Osteocyte (in vitro differentiated cells): Measurements from ENCODE around the gene PTPN2. TPM values are rescaled to one million over a fixed set of nuclear protein-coding genes. Genes with fewer than 3 reads are reported as not detected.
A peak's percentile ranks its signal among the peaks of the same experiment; 100 is the strongest.
"Not testable (repeated sequence)": the region's sequence is repeated elsewhere in the genome, so short reads cannot be mapped to it uniquely, and the experiment has no call there.

Experiments
- DNase-seq: peaks from one replicate; pipeline ENCODE4 v3.0.0; 2021; ENCODE audit warnings: mixed read lengths; ENCODE audit not compliant: unreplicated experiment; ENCODE audit errors: extremely low spot score
- H3K27ac Mint-ChIP-seq: one replicate; pipeline ENCODE4 v1.8.0; 2021; ENCODE audit warnings: mild to moderate bottlenecking, mixed read lengths; ENCODE audit not compliant: unreplicated experiment
- H3K27me3 Mint-ChIP-seq: one replicate; pipeline ENCODE4 v1.8.0; 2021; ENCODE audit warnings: mixed read lengths; ENCODE audit not compliant: unreplicated experiment
- H3K36me3 Mint-ChIP-seq: one replicate; pipeline ENCODE4 v1.8.0; 2021; ENCODE audit warnings: mixed read lengths; ENCODE audit not compliant: unreplicated experiment
- H3K4me1 Mint-ChIP-seq: one replicate; pipeline ENCODE4 v1.8.0; 2021; ENCODE audit warnings: mixed read lengths; ENCODE audit not compliant: unreplicated experiment
- H3K4me3 Mint-ChIP-seq: one replicate; pipeline ENCODE4 v1.8.0; 2021; ENCODE audit warnings: mild to moderate bottlenecking, moderate library complexity, mixed read lengths; ENCODE audit not compliant: unreplicated experiment
- H3K9me3 Mint-ChIP-seq: one replicate; pipeline ENCODE4 v1.8.0; 2021; ENCODE audit warnings: mixed read lengths; ENCODE audit not compliant: unreplicated experiment
- CTCF ChIP-seq: fragments of 200-600 bp; sonication (generic); IDR thresholded peaks from 2 replicates; pipeline ENCODE4 v1.5.0; 2021; ENCODE audit warnings: antibody characterized with exemption, mild to moderate bottlenecking, moderate library complexity
- total RNA-seq: library from RNA; stranded (reverse); gene quantifications from 2 replicates; pipeline ENCODE4 v1.2.1, GENCODE V29; 2021

PTPN2 gene
- total RNA-seq, 1 donor from 2014 or later: 28.6 TPM

- Mint-ChIP-seq H3K9me3 (no peaks in the 10 kb centered on the region), H3K36me3 (peaks cover 4% of the 10 kb centered on the region), H3K4me3 (no peak overlapping the region), H3K4me1 (no peaks in the 10 kb centered on the region), H3K27me3 (no peaks in the 10 kb centered on the region), H3K27ac (no peak overlapping the region)
- peak; percentile 21 for DNase-seq
- TF ChIP-seq CTCF: no peak
Measured at GRCh38 chr18:12782521-12782920, 101.5 kb downstream of the PTPN2 start.

GRCh38 chr18:12779456-12779855 lies 104.6 kb downstream of the PTPN2 start:
- DNase-seq: no peak
- no peaks in the 10 kb centered on the region for H3K9me3 Mint-ChIP-seq
- no peaks in the 10 kb centered on the region for H3K27me3 Mint-ChIP-seq
- H3K36me3 Mint-ChIP-seq: no peaks in the 10 kb centered on the region
- no peak overlapping the region for H3K4me3 Mint-ChIP-seq
- no peaks in the 10 kb centered on the region for H3K4me1 Mint-ChIP-seq
- TF ChIP-seq CTCF: no peak
- H3K27ac Mint-ChIP-seq: no peak overlapping the region

- no peak for TF ChIP-seq CTCF
- no peak overlapping the region for H3K27ac Mint-ChIP-seq
- H3K27me3 Mint-ChIP-seq: no peaks in the 10 kb centered on the region
- H3K36me3 Mint-ChIP-seq: no peaks in the 10 kb centered on the region
- peak; percentile 78 for DNase-seq
- no peaks in the 10 kb centered on the region for H3K4me1 Mint-ChIP-seq
- no peaks in the 10 kb centered on the region for H3K9me3 Mint-ChIP-seq
- H3K4me3 Mint-ChIP-seq: no peak overlapping the region
Measured at GRCh38 chr18:12779043-12779442, 105.0 kb downstream of the PTPN2 start.

- no peak for TF ChIP-seq CTCF
- no peak overlapping the region for H3K27ac Mint-ChIP-seq
- H3K36me3 Mint-ChIP-seq: no peaks in the 10 kb centered on the region
- no peaks in the 10 kb centered on the region for H3K9me3 Mint-ChIP-seq
- DNase-seq: no peak
- no peak overlapping the region for H3K4me3 Mint-ChIP-seq
- H3K27me3 Mint-ChIP-seq: no peaks in the 10 kb centered on the region
- H3K4me1 Mint-ChIP-seq: no peaks in the 10 kb centered on the region
Measured at GRCh38 chr18:12777500-12777944, 106.5 kb downstream of the PTPN2 start.

- no peak overlapping the region for H3K27ac Mint-ChIP-seq
- TF ChIP-seq CTCF: no peak
- H3K4me1 Mint-ChIP-seq: no peaks in the 10 kb centered on the region
- no peak overlapping the region for H3K4me3 Mint-ChIP-seq
- H3K27me3 Mint-ChIP-seq: no peaks in the 10 kb centered on the region
- no peaks in the 10 kb centered on the region for H3K9me3 Mint-ChIP-seq
- H3K36me3 Mint-ChIP-seq: no peaks in the 10 kb centered on the region
- DNase-seq: peak; percentile 83
Measured at GRCh38 chr18:12776821-12777471, 107.1 kb downstream of the PTPN2 start.

GRCh38 chr18:12776415-12776814 lies 107.6 kb downstream of the PTPN2 start:
- not testable (repeated sequence) for H3K36me3 Mint-ChIP-seq, H3K9me3 Mint-ChIP-seq, H3K27me3 Mint-ChIP-seq, H3K4me1 Mint-ChIP-seq, H3K4me3 Mint-ChIP-seq, H3K27ac Mint-ChIP-seq
- peak; percentile 38 for DNase-seq
